ENCODE measurements around the gene HAP1. TPM values are rescaled to one million over a fixed set of nuclear protein-coding genes. Genes with fewer than 3 reads are reported as not detected.
A peak's percentile ranks its signal among the peaks of the same experiment; 100 is the strongest.
"Not testable (repeated sequence)": the region's sequence is repeated elsewhere in the genome, so short reads cannot be mapped to it uniquely, and the experiment has no call there.

Gene HAP1
- total RNA-seq, 1 donor: not detected

DNA sequence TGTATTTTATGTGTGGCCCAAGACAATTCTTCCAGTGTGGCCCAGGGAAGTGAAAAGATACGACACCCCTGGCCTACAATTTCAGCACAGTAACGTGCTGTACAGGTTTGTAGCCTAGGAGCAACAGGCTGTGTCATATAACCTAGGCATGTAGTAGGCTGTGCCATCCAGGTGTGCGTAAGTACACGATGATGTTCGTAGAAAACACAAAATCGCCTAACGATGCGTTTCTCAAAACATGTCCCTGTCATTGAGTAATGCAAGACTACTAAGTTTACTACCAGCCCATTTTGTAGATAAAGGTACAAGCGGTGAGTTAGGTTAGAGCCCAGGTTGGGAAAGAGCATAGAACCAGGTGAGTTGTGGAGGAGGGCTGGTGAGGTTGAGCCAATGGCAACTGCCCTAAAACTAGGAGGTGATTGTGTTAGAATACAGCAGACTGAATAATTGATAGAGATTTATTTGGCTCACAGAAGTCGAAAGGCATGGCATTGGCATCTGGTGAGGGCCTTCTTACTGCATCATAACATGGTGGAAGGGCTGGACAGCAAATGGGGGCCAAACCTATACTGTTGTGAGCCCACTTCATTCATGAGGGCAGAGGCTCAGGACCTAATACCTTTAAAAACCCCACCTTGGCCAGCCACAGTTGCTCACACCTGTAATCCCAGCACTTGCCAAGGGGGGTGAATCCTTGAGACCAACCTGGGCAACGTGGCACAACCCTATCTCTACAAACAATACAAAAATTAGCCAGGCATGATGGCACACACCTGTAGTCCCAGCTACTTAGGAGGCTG lies 41.5 kb downstream of the HAP1 start:
- H3K4me1 ChIP-seq (ENCODE audit: insufficient read depth, low read length): peaks cover 49% of the 10 kb centered on the region
- no peaks in the 10 kb centered on the region for H3K27me3 ChIP-seq (ENCODE audit: insufficient read depth, low read length)

DNA sequence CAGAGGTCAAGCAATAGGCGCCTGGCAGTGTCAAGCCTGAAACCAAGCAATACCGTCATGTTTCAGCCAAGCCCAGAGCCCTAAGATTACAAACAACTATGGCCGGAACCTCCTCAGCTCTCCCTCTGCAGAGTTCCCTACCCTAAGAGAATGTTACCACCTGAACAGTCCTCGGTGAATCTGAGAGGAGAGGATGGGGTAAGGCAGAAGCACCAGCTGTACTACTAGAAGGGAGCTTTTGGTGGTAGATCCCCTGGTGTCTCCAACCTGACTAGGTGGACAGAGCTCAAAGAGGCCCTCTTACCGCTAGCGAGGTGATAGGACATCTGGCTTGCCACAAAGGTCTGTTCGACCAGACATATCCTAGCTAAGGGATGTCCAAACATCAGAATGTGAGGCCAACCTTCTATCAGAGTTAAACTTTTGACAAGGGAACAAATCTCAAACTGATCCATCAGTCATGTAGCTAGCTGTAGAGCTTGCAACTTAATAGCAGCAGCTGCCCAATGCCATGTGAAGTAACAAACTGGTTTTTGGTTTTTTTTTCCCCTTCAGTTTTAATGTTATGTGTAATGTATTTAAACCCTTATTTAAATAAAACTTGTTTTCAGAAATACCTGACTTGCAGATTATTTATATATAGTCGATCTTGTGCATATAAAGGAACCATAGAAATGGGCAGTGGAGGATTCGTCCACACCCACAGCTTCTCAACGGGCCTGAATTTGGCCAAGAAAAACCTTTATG lies 43.2 kb downstream of the HAP1 start:
- Histone ChIP-seq H3K4me1 (ENCODE audit: insufficient read depth, low read length) (peaks cover 42% of the 10 kb centered on the region), H3K4me3 (ENCODE audit: low read length) (no peak overlapping the region), H3K9me3 (ENCODE audit: low read depth, low read length) (no peaks in the 10 kb centered on the region), H3K27me3 (ENCODE audit: insufficient read depth, low read length) (no peaks in the 10 kb centered on the region)

More for the DNA sequence above, 41.5 kb downstream of the HAP1 start:
- Histone ChIP-seq H3K4me3 (ENCODE audit: low read length) (no peak overlapping the region), H3K9me3 (ENCODE audit: low read depth, low read length) (no peaks in the 10 kb centered on the region)

DNA sequence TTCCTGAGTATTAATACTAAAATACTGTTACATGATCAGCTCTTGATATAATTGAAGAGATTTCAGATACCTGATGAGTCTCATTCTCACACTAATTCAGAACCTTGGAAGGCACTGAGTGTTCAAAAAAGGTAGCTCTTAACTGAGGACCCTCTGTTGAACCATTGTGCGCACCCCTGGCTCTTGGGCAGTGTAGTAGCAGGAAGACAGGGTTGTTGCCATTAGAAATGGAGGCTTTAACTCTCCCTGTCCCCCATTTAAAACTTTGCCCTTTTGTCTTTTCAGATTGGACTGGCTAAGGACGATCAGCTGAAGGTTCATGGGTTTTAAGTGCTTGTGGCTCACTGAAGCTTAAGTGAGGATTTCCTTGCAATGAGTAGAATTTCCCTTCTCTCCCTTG lies 43.9 kb downstream of the HAP1 start:
- H3K4me3 ChIP-seq (ENCODE audit: low read length): peak overlapping the region; percentile 0
- H3K9me3 ChIP-seq (ENCODE audit: low read depth, low read length): no peaks in the 10 kb centered on the region
- H3K4me1 ChIP-seq (ENCODE audit: insufficient read depth, low read length): peaks cover 36% of the 10 kb centered on the region
- no peaks in the 10 kb centered on the region for H3K27me3 ChIP-seq (ENCODE audit: insufficient read depth, low read length)

DNA sequence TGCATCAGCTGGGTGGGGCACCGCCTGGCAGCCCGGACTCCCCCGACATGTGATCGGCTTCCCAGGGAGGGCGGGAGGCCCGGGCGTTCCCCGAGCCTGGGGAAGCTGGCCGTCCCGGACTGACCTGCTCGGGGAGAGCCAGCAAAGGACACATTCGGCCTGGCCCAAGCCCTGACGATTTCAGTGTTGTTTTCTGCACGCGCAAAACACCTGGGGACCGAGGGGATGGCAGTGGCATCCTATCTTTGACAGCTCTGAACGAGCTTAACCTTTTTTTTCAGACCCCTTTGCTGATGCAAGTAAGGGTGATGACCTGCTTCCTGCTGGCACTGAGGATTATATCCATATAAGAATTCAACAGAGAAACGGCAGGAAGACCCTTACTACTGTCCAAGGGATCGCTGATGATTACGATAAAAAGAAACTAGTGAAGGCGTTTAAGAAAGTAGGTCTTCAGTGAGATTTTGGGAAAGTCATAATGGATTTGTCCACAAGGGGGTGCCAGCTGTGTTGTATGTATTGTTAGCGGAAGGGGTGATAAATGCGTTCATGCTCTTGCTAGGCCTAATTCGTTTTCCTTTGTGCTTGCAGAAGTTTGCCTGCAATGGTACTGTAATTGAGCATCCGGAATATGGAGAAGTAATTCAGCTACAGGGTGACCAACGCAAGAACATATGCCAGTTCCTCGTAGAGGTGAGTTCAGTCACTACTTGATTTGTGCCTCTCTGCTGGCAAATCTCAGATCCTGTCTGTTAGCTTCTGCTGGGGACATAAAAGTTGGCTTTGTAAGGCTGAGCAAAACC lies 44.7 kb downstream of the HAP1 start:
- Histone ChIP-seq H3K9me3 (ENCODE audit: low read depth, low read length) (no peaks in the 10 kb centered on the region), H3K27me3 (ENCODE audit: insufficient read depth, low read length) (no peaks in the 10 kb centered on the region), H3K4me1 (ENCODE audit: insufficient read depth, low read length) (peaks cover 35% of the 10 kb centered on the region), H3K4me3 (ENCODE audit: low read length) (peak overlapping the region; percentile 100)

DNA sequence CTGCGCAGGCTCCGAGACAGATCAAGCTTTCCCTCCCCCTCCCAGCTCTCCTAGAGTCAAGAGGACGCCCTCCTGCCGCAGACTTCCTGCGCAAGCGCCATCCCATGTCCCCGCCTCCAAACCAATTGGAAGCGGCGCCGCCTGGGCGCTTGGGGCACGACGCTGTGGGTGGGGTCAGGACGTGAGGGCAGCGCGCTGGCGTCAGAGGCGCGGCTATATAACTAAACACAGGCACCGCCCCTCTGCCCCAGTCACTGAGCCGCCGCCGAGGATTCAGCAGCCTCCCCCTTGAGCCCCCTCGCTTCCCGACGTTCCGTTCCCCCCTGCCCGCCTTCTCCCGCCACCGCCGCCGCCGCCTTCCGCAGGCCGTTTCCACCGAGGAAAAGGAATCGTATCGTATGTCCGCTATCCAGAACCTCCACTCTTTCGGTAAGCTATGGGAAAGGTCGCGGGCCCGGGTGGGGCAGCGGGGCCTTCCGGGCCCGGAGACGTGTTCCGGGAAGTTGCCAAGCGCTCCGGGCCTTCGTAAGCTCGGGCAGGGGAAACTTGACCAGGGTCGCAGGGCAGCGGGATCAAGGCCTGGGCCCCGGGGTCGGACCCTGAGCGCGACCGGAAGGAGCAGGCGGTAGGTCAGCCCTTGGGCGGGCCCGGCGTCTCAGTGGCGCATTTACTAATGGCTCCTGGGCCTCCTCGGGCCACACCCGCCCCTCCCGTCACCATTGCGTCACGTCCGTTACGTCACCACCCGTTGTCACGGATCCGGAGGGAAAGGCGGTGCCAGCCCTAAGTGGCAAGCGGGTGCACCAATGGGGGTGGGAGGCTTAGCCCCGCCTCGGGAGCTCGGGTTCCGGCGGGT lies 45.6 kb downstream of the HAP1 start, which contains the start of gene EIF1:
Gene EIF1, plus strand, starts transcription at position 245 of the 856 bp plus-strand sequence. Its CDS starts 154 bp downstream, at position 399.
- H3K4me1 ChIP-seq (ENCODE audit: insufficient read depth, low read length): peaks cover 35% of the 10 kb centered on the region
- no peaks in the 10 kb centered on the region for H3K9me3 ChIP-seq (ENCODE audit: low read depth, low read length)
- H3K4me3 ChIP-seq (ENCODE audit: low read length): peak within 1 kb of the TSS; percentile 100
- no peaks in the 10 kb centered on the region for H3K27me3 ChIP-seq (ENCODE audit: insufficient read depth, low read length)

DNA sequence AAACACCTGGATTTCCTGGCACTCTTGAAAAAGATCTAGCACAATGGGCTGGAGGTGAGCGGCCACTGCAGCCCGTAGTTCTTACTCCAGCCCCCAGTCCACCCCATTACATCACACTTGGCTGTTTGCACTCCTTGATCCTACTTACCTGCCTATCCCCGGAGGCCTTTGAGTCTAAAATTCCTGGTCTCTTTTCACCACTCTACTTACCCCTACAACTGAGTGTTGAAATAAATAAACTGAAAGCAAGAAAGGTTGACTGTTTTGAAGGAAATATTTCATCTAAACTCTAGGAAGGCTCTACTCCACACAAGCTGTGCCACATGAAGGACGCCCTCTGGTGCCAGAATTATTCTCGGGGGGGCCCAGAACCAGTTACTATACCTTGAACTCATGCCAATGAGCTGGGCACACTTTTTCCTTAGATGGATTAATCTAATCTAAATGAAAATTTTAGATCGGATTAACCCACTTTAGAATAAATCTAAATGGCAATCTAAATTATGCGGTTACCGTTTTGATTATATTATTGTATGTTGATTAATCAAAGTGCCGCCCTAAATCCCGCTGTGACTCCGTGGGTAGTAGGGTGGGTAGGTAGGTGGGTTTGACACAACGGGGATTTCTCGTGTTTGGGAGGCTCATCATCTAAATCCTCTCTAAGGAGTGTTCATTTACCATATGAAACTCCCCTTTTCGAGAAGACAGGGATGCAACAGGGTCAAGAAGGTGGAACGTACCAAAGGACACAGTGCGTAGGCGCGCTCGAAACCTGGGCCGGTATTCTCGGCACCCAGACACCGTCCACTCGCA lies 46.4 kb downstream of the HAP1 start:
- Histone ChIP-seq H3K9me3 (ENCODE audit: low read depth, low read length) (no peaks in the 10 kb centered on the region), H3K4me3 (ENCODE audit: low read length) (peak overlapping the region; percentile 100), H3K4me1 (ENCODE audit: insufficient read depth, low read length) (peaks cover 38% of the 10 kb centered on the region)

DNA sequence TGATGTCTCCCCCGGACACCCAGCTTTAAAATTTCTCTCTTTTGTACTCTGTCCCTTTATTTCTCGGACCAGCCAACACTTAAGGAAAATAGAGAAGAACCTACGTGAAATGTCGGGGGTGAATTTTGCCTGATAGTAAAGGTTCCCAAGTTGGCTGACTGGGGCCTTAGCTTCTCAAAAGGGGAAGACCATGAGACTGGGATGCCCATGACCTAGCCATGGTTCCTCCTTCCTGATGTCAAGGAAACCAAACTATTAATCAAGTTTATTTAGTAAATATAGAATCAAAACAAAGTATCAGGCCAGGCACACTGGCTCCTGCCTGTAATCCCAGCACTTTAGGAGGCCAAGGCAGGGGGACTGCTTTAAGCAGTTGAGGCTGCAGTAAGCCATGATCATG lies 48.2 kb downstream of the HAP1 start:
- H3K4me3 ChIP-seq (ENCODE audit: low read length): no peak overlapping the region
- no peaks in the 10 kb centered on the region for H3K9me3 ChIP-seq (ENCODE audit: low read depth, low read length)
- no peaks in the 10 kb centered on the region for H3K27me3 ChIP-seq (ENCODE audit: insufficient read depth, low read length)
- peaks cover 33% of the 10 kb centered on the region for H3K4me1 ChIP-seq (ENCODE audit: insufficient read depth, low read length)

More for the DNA sequence above, 46.4 kb downstream of the HAP1 start:
- no peaks in the 10 kb centered on the region for H3K27me3 ChIP-seq (ENCODE audit: insufficient read depth, low read length)

DNA sequence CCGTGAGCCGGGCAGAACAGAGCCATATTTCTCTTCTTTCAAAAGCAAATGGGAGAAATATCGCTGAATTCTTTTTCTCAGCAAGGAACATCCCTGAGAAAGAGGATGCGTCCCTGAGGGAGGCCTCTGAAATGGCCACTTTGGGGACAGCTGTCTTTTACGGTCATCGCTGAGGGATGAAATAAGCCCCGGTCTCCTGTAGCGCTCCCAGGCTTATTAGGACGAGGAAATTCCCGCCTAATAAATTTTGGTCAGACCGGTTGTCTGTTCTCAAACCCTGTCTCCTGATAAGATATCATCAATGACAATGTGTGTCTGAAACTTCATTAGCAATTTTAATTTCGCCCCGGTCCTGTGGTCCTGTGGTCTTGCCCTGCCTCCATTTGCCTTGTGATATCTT lies 48.7 kb downstream of the HAP1 start:
- H3K27me3 ChIP-seq (ENCODE audit: insufficient read depth, low read length); H3K4me3 ChIP-seq (ENCODE audit: low read length); H3K9me3 ChIP-seq (ENCODE audit: low read depth, low read length): not testable (repeated sequence)
- H3K4me1 ChIP-seq (ENCODE audit: insufficient read depth, low read length): peaks cover 28% of the 10 kb centered on the region

DNA sequence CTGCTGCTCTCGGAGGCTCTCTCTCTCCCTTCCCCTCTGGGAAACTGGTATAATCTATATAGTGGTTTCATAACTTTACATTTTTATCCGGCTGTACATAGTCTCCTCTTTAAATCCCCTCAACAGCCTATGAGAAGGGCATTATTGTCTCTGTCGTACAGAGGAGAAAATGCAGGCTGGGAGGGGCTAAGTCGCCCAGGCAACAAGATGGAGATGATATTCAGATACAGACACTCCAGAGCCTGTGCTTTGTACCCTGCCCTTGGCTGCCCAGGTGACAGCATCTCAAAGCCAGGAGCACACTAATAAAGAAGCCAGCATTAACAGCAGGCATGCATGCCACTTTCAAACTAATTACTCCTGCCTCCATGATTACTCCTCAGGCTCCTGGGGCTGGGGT lies 50.4 kb downstream of the HAP1 start:
- Histone ChIP-seq H3K27me3 (ENCODE audit: insufficient read depth, low read length) (no peaks in the 10 kb centered on the region), H3K4me3 (ENCODE audit: low read length) (no peak overlapping the region), H3K4me1 (ENCODE audit: insufficient read depth, low read length) (peaks cover 22% of the 10 kb centered on the region), H3K9me3 (ENCODE audit: low read depth, low read length) (no peaks in the 10 kb centered on the region)

DNA sequence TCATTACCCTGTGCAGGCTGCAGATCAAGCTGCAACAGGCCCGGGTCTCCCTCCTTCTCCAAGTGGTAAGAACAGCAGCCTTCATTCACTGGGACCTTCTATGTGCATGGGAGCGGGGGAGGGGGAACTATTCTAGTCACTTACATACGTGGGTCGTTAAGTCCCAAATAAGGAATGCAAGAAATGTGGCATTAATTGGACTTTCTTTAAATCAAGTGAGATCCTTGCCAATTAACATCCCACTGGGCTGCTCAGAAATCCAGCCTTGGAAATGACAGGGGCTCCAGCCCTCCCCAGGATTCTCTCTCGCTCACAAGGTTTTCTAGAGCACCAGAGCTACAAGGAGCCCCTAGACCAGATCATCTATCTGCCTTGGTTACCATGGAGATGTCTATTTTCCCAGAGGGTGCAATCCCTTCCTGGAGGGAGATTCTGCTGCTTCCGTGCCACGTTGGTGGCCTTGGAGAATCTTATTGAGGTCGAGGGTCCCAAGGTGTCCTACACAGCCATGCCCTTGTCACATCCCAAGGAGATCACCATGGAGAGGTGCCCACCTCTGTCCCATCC lies 50.9 kb downstream of the HAP1 start:
- H3K9me3 ChIP-seq (ENCODE audit: low read depth, low read length): no peaks in the 10 kb centered on the region
- H3K4me1 ChIP-seq (ENCODE audit: insufficient read depth, low read length): peaks cover 27% of the 10 kb centered on the region
- H3K27me3 ChIP-seq (ENCODE audit: insufficient read depth, low read length): no peaks in the 10 kb centered on the region
- no peak overlapping the region for H3K4me3 ChIP-seq (ENCODE audit: low read length)

DNA sequence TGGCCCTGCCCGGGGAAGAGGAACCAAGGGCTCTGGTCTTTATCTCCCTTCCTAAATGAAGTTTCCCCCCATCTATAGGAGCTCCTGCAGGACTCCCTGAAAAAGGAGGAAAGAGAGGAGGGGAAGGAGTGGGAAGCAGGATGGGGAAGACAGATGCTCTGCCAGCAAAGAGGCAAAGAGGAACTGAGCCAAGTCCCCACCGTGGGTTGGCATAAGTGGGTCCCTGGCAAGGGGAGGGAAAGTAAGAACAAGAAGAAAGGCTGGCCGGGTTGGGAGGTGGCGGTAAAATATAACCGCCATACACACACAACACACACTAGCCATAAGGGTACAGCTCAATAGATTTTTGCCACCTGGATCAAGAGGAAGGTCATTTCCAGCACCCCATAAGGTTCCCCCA lies 51.8 kb downstream of the HAP1 start:
- H3K9me3 ChIP-seq (ENCODE audit: low read depth, low read length): no peaks in the 10 kb centered on the region
- H3K4me1 ChIP-seq (ENCODE audit: insufficient read depth, low read length): peaks cover 28% of the 10 kb centered on the region
- H3K4me3 ChIP-seq (ENCODE audit: low read length): no peak overlapping the region
- no peaks in the 10 kb centered on the region for H3K27me3 ChIP-seq (ENCODE audit: insufficient read depth, low read length)

DNA sequence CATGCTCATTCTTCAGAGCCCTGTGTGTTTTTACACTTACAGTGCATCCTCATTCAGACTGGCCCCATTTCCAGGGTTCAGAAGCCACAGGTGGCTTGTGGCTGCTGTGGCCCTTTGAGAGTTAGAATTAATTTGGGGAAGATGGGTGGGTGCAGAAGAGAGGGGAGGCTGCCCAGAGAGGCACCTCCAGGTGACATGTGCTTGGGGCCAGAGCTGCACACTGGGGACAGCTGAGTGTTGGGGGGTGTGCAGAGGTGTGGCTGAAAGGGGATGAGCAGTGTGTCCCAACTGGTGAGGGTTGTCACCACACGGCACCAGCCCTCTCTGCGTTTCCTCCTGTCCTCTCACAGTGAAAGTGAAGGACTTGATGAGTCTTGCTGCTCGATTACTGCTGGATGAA lies 52.7 kb downstream of the HAP1 start:
- Histone ChIP-seq H3K27me3 (ENCODE audit: insufficient read depth, low read length) (no peaks in the 10 kb centered on the region), H3K9me3 (ENCODE audit: low read depth, low read length) (no peaks in the 10 kb centered on the region), H3K4me1 (ENCODE audit: insufficient read depth, low read length) (peaks cover 34% of the 10 kb centered on the region), H3K4me3 (ENCODE audit: low read length) (no peak overlapping the region)

DNA sequence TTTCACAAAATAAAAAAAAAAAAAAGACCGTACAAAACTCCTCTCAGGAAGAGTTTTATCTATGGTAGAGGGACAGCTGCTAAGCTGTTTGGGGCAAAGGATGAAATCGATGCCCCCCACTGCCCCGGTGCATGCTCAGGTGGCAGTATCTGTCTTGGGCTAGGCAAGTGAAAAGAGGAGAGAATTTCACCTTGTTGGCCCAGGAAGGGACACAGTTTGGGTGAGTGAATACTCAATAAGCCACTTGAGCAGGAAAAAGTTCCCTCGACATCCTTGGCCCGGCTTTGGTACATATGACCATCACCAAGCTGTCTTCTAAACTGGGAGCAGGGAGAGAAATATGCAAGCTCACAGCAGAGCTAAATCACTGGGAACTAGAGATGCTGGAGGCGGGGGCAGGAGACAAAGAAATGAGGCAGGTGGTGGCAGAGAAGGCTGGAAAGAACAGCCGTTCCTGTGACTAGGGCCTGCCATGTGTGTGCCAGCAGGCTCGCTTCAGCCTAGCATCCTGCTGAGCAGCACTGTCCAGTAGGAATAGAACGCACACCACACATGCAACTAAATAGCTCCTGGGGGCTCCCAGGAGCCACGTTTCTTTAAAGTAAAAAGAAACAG lies 53.9 kb downstream of the HAP1 start:
- Histone ChIP-seq H3K4me1 (ENCODE audit: insufficient read depth, low read length) (peaks cover 46% of the 10 kb centered on the region), H3K27me3 (ENCODE audit: insufficient read depth, low read length) (no peaks in the 10 kb centered on the region), H3K4me3 (ENCODE audit: low read length) (no peak overlapping the region), H3K9me3 (ENCODE audit: low read depth, low read length) (no peaks in the 10 kb centered on the region)
